Cardiac septum (tissue), 1 donor: Measurements from ENCODE around the gene MPHOSPH9. TPM values are rescaled to one million over a fixed set of nuclear protein-coding genes. Genes with fewer than 3 reads are reported as not detected.

Experiments
- DNase-seq: peaks from one replicate; pipeline ENCODE4 v3.0.0-alpha.2; 2020; ENCODE audit warnings: low spot score
- intact Hi-C: fragments of 100-400 bp; cut with DNase I; formaldehyde crosslinking; loops from one replicate; pipeline ENCODE4 v1.14.0; 2022
- long read RNA-seq: library from polyadenylated mRNA; unstranded; transcript quantifications from one replicate; pipeline ENCODE4 v2.0.0, GENCODE V29; 2021
- total RNA-seq: library from RNA; stranded (reverse); fragmentation: NEBNext Ultra II Directional; extraction: Animal tissue kit (Norgen Biotek cat#: 25700); gene quantifications from one replicate; pipeline ENCODE4 v1.2.1, GENCODE V29; 2021
- donor health status: DM: no; HTN: no; CAD: no.

The MPHOSPH9 gene, protein sequence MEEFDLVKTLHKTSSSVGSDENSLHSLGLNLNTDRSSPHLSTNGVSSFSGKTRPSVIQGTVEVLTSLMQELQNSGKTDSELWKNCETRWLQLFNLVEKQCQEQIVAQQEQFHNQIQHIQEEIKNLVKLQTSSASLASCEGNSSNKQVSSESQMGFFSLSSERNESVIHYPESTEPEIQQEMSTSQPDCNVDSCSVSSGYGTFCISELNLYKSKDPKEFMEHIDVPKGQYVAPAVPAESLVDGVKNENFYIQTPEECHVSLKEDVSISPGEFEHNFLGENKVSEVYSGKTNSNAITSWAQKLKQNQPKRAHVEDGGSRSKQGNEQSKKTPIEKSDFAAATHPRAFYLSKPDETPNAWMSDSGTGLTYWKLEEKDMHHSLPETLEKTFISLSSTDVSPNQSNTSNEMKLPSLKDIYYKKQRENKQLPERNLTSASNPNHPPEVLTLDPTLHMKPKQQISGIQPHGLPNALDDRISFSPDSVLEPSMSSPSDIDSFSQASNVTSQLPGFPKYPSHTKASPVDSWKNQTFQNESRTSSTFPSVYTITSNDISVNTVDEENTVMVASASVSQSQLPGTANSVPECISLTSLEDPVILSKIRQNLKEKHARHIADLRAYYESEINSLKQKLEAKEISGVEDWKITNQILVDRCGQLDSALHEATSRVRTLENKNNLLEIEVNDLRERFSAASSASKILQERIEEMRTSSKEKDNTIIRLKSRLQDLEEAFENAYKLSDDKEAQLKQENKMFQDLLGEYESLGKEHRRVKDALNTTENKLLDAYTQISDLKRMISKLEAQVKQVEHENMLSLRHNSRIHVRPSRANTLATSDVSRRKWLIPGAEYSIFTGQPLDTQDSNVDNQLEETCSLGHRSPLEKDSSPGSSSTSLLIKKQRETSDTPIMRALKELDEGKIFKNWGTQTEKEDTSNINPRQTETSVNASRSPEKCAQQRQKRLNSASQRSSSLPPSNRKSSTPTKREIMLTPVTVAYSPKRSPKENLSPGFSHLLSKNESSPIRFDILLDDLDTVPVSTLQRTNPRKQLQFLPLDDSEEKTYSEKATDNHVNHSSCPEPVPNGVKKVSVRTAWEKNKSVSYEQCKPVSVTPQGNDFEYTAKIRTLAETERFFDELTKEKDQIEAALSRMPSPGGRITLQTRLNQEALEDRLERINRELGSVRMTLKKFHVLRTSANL
- total RNA-seq = 22.0 TPM
- long read RNA-seq, partial matches to known transcripts = 1 of 15 reads
- long read RNA-seq, other reads (novel, unspliced or antisense) = 14 of 15 reads

DNA sequence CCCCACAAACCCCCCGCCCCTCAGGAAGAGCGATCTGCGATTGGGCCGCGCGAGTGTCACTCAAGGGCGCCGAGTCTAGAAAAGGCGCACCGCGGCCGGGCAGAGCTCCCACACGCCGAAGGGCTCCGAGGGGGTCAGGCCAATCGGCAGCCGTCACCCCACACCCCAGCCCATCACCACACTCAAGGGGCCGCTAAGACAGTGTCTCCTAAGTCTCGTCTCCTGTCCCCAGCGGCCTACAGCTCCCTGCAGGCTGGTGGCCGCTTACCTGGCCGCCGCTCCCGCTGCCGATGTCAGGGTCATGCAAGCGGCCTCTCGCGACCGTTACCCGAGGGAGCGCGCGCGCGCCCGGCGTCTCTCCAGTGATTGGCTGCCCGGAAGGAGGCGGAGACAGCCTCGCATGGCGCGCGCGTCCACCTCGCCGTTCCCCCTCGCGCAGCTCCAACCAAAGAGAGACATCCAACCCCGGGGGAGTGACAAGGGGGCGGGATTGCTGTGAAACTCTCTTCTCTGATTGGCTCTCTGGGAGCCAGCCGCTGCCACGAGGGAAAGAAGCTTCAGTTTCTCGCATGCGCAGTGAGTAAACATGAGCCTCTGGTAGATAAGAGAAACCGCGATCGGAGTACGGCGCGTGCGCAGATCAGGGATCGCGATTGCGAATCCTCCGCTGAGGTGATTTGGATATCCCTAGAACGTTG, at the start of gene MPHOSPH9, which contains the start of gene MTRFR:
Gene MPHOSPH9, minus strand, starts transcription at position 335 of the 698 bp plus-strand sequence. CDS start 2,777 bp downstream, outside the sequence.
Gene MTRFR, plus strand, starts transcription at position 630 of the 698 bp plus-strand sequence. CDS start 20,239 bp downstream, outside the sequence.
- DNase-seq = peak; percentile 99
- intact Hi-C loops = loop anchor here (5.0 kb wide), 2 partner anchors 81 to 256 kb away; partner anchors contain the start of genes OGFOD2 and PITPNM2

DNA sequence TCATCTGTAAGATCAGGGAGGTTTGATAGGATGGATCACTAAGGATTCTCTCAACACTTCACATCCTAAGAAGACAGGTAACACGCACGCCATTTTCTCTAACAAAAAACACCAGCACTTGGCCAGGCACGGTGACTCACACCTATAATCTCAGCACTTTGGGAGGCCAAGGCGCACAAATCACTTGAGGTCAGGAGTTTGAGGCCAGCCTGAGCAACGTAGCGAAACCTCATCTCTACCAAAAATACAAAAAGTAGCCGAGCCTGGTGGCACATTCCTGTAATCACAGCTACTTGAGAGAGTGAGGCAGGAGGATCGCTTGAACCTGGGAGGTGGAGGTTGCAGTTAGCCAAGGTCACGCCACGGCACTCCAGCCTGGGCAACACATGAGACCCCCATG, 49.2 kb upstream of the MPHOSPH9 start:
- intact Hi-C loops = no loop called here
- DNase-seq = no peak

DNA sequence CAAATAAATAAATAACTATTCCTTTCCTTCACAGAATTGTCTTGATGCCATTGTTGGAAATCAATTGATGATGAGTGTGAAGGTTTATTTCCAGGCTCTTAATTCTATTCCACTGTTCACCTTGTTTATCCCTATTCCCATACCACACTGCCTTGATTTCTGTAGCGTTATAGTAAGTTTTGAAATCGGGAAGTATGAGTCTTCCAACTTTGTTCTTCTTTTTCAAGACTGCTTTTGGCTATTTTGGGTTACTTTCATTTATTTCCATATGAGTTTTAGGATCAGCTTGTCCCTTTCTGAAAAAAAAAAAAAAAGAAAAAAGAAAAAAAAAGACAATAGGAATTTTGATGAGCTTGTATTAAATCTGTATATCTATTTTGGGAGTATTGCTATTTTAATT, 48.0 kb upstream of the MPHOSPH9 start:
- intact Hi-C loops = no loop called here
- DNase-seq = no peak

DNA sequence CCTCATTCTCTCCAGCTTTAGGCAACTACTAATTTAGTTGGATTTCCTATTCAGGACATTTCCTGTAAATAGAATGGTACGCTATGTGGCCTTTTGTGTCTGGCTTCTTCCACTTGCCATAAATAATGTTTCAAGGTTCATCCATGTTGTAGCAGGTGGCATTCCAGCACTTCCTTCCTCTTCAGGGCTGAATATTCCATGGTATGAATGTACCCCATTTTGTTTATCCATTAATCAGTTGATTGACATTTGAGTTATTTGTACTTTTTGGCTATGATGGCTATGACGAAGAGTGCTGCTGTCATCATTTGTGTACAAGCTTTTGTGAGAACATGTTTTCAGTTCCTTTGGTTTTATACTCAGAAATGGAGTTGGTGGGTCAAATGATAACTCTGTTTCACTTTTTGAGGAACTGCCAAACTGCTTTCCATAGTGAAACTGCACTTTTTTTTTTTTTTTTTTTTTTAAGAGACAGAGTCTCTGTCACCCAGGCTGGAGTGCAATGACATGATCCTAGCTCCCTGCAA, 45.2 kb upstream of the MPHOSPH9 start:
- intact Hi-C loops = no loop called here

DNA sequence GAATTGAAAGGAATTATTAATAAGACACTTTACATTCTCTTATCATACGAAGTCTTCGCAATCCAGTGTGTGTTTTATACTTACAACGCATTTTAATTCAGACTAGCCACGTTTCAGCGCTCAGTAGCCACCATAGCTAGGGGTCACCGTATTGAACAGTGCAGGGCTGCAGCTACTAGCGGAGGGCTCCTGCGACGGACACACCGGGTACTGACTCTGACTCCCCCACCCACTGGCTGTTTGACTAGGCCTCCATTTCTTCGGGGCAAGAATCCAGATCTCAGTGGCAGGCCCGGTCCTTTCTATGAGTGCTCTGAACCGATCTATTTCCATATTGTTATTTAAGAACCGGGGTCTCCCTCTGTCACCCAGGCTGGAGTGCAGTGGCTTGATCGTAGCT, 40.2 kb upstream of the MPHOSPH9 start:
- intact Hi-C loops = no loop called here
- no peak for DNase-seq

More for the DNA sequence above, 45.2 kb upstream of the MPHOSPH9 start:
- no peak for DNase-seq

DNA sequence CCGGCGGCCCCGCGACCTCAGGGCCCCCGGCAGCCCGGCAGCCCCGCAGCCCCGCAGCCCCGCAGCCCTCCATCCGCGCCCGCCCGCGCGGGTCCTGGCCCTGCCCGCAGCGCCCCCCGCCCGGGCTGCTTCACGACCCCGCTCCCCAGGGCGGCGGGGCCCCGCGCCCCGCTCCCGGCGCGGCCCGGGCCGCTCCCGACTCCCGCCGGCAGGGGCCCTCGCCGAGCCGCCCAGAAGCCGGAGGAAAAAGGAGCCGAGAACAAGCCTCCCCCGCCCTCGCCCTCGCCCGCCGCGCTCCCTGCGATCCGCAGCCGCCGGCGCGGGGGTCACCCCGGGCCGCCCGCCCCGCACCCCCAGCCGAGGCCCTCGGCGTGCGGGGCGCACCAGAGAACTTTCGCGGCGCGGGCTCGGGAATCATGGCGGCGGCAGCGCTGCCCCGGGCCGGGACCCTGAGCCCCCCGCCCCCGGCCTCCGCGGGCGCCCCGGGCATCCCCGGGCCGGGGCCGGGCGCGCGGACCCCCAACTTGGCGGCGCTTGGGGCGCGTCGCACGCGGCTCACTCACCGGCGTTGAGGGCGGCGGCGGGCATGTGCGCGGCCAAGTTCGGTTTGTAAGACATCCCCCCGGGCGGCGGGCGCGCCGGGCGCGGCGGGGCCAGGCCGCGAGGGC, 38.2 kb upstream of the MPHOSPH9 start:
- intact Hi-C loops = no loop called here
- DNase-seq = peak; percentile 91

DNA sequence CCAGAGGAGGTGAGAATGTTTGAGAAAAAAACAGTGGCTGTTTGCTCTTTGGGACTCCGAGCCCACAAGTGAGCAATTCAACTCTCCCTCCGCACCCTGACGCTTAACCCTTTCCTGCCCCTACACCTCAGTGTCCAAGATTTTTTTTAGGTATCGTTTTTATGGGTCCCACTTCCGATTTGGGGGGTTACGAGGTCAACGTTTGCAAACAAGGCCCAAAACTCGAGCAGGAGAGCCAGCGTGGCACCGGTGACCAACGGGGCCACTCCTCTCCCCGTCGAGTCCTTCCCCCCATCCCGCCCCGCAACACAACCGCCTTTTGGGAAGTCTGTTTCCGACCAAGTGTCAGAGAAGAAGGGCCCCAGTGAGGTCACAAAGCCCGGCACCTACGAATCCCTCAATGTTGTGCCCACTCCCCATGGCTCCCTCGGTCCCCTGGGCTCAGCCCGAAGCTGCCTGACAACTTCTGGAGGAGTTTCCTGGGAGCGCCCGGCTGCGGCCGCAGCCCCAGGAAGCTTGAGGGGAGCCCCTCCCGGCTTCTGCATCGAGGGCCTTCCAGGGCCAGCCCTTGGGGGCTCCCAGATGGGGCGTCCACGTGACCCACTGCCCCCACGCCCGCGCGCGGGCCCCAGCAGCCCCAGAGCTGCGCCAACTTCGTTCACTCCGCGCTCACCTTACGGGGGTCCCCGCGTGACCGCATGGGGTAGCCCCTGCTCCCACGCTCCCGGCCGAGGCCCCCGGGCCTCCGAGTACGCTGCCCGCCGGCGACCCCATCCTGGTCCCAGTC, 37.5 kb upstream of the MPHOSPH9 start:
- intact Hi-C loops = no loop called here
- DNase-seq = no peak

DNA sequence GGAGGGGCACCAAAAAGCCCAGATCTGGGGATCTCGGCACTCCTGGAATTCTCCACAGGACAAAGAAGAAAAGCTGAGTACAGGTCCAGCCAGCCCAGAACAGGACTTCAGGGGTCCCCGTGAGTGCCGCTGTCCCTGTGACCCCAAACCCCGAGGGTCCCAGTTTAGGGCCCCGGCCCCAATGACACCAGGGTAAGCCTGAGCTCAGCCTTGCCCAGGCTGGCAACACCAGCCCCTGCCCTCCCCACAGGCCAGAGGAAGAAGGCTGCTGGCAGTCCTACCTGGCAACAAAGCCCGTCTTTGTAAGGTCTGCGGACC, 36.9 kb upstream of the MPHOSPH9 start:
- intact Hi-C loops = no loop called here
- DNase-seq = no peak

DNA sequence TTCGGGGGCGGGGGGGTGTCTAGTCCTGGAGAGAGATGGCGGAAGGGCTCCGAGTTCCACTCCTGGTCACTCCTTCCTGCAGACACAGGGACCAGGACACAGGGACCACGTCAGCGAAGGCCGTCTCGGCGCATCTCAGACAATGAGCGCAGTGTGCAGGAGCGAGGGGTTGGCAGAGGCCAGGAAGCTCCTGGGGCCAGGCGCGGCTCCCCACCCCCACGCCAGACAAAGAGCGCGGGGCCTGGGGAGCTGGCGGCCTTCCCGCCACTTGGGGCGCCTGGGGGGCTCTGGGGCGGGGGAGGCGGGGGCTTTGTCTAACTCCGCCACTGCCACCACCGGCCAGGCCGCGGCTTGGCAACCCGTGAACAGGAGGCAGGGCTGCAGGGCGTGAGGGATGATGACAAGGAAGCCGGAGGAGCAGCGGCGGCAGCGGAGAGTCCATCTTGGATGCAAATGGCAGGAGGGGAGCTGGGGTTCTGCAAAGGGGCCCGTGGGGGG, 36.5 kb upstream of the MPHOSPH9 start:
- intact Hi-C loops = no loop called here
- peak; percentile 87 for DNase-seq

DNA sequence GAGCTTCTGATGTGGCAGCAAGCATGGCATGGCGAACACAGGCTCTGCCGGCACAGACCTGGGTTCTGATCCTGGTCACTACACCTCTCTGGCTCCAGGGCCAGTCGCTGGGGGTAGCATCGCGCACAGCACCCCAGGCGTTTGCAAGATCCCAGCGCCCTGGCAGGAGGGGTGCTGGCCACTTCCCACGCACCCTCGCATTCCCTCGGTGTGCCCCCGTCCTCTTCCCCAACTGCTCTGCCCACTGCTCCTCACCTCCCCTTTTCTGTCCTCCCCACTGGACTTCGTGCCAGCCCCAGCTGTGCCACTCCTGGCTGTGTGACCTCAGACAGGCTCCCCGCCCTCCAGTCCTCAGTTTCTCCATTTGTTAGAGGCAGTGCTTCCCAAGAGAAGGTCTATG, 35.9 kb upstream of the MPHOSPH9 start:
- DNase-seq = no peak
- intact Hi-C loops = no loop called here

DNA sequence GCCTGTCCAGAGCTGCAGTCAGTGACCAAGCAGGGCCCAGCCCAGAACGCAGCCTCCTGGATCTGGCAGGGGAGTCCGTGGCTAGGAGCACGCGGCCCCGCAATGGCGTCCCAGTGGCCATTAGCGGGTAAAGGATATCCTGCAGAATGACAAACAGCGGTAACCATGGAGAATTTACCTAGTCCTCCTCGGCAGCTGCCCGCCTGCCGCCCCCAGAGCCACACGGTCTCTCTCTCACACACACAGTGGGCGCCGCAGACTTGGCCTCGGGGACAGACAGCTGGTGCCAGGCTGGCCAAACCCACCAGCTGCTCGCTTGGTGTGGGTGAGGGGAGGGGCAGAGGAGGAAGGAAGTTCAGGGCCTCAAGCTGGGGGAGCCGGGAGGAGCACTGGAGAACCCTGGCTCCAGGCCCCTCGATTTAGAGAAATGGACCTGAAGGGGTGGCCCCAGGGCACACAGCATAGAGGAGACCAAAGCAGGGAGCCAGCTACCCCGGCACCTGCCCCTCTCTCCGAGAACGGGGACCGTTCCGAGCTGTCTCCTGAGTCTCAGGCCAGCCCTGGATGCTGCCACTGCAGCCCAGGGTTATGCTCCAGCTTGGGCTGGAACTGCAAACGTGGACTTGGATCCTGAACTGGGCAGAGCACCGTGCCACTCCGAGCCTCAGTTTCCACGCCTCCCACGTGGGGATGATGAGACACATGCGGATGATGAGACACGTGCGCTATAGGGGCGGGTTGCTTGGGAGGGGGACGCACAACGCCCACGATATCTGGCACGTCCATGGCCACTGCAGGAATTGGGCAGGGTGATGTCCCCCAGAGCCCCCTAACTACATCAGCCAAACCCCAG, 35.3 kb upstream of the MPHOSPH9 start:
- intact Hi-C loops = no loop called here
- DNase-seq = no peak

DNA sequence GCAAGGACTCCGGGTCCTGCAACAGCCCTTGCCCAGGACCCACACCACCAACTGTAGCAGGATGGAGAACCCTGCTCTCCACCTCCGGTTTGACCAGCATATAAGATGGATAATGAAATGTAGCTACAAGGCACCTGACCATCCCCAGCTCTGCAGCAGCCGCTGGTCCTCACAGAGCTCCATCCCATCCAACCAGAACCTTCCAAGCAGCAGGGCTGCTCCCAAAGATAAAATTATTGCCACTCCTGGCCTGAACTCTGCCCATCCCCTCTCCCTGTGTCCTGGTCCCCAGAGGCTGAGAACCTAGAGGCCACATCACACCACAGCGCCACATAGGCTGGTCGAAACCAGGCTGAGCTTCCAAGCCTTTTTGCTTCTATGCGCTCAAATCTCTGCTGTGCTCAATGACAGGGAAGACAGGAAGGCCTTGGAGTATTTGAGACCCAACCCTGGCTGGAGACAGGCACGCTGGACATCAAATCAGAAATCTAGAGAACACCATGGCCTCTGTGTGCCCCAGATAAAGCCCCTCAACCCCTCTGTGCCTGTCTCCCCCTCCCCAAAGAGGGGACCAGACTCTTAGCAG, 34.5 kb upstream of the MPHOSPH9 start:
- no peak for DNase-seq
- intact Hi-C loops = no loop called here

DNA sequence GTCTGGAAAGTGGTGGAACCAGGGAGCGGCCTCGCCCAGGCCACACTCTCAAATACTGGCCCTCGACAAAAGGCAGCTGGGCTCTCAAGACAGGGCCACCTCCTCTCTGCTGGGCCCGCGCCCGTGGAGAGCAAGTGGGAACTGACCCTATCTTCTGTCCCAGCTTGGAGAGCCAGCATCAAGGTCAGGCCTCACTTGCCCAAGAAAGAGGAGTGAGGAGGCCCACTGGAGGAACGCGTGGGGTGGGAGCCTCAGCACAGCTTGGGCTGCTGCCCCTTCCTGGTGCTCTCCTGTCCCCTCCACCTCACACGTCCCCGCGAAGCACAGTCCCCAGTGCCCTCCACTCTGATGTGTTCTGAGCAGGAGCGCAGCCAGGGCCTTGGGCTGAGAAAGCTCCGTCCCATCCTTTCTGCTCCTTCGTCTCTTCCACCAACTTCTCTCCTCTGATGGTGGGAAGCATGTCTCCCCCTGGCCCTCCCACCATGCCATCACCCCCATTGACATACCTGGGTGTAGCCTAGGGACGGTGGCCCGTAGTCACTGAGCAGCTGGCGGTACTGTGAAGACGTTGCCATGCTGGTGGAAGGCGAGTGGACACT, 33.8 kb upstream of the MPHOSPH9 start:
- no peak for DNase-seq
- intact Hi-C loops = no loop called here

DNA sequence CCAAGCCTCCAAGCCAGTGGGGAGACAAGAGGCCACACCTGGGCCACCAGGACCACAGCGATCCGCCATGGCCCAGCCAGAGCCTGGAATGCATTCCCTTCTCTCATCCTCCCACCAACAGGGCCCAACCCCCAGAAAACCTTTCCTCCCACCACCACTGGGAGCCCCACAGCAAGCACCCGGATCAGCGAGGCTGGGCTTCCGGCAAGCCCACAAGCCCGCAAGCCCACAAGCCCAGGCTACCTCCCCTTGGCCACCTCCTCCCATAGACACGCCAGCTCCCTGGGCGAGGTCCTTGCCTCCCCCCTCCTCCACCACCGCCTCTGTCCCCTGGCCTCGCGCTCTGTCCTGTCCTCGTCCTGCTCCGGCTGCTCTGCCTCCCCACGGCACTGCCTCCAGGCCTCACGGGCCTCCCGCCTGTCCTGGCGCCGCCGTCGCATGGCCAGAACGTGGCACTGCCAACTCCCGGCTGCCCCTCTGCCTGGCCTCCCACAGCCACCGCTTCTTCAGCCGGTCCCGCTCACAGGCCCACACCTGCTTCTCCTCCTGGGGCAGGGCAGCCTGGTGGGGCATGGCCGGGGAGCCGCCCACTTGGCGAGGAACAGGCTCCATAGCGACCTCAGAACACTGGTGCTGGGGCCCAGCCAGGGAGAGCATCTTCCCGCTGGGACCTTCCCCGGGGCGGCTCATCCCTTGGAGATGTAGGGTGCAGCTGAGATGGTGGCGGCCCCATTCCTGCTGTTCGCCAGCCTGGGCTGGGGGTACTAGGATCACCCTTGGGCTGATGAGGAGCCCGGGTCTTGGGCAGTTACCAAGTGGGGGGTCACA, 33.1 kb upstream of the MPHOSPH9 start:
- intact Hi-C loops = no loop called here
- no peak for DNase-seq

DNA sequence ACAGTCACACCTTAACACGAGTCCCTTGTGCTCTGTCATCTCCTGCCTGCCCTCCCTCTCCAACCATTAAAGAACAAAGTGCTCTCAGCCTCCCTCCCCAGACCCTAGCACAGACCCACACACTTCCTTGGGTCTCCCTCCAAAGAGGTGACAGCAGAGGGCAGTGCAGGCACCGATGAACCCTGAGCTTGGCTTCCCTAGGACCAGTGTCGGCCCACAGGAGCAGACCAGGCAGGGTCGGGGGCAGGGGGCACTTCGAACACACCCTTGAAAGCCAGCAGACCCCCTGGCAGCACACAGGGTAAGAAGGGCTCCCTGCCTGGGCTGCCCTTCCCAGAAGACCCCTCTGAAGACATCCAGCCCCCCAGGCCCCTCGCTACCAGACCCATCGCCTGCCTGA, 31.7 kb upstream of the MPHOSPH9 start:
- DNase-seq = no peak

More for the DNA sequence above, 31.7 kb upstream of the MPHOSPH9 start:
- intact Hi-C loops = no loop called here
